Ishikawa (cell line): ENCODE results near the gene BTBD8.

ENCODE experiments used
- CEBPB ChIP-seq: IDR thresholded peaks from 2 replicates; pipeline ENCODE4 v1.6.1; 2012
- CREB1 ChIP-seq: IDR thresholded peaks from 2 replicates; pipeline ENCODE4 v1.6.1; 2012; ENCODE audit warnings: low read depth
- EGR1 ChIP-seq: IDR thresholded peaks from 2 replicates; pipeline ENCODE4 v1.6.1; 2012
- EP300 ChIP-seq: IDR thresholded peaks from 2 replicates; pipeline ENCODE4 v1.6.1; 2012; ENCODE audit warnings: borderline replicate concordance
- MAX ChIP-seq: IDR thresholded peaks from 2 replicates; pipeline ENCODE4 v1.6.1; 2012
- NFIC ChIP-seq: IDR thresholded peaks from 2 replicates; pipeline ENCODE4 v1.6.1; 2012
- TAF1 ChIP-seq: IDR thresholded peaks from 2 replicates; pipeline ENCODE4 v1.6.1; 2012; ENCODE audit warnings: low read depth, mild to moderate bottlenecking
- TCF12 ChIP-seq: IDR thresholded peaks from 2 replicates; pipeline ENCODE4 v1.6.1; 2012; ENCODE audit warnings: low read depth
- TEAD4 ChIP-seq: IDR thresholded peaks from 2 replicates; pipeline ENCODE4 v1.6.1; 2012
- YY1 ChIP-seq: IDR thresholded peaks from 2 replicates; pipeline ENCODE4 v1.6.1; 2012; ENCODE audit warnings: low read depth
- TF ChIP-seq, protein P1 (sequence below): IDR thresholded peaks from 2 replicates; pipeline ENCODE4 v1.6.1; 2012; ENCODE audit warnings: low read depth, mild to moderate bottlenecking
- TF ChIP-seq, protein P2 (sequence below): IDR thresholded peaks from 2 replicates; pipeline ENCODE4 v1.6.1; 2012

GRCh38 chr1:92084651-92085050 lies 4.5 kb downstream of the BTBD8 start:
- TF ChIP-seq CEBPB = no peak
- no peak for TF ChIP-seq EP300
- TF ChIP-seq, protein P1, sequence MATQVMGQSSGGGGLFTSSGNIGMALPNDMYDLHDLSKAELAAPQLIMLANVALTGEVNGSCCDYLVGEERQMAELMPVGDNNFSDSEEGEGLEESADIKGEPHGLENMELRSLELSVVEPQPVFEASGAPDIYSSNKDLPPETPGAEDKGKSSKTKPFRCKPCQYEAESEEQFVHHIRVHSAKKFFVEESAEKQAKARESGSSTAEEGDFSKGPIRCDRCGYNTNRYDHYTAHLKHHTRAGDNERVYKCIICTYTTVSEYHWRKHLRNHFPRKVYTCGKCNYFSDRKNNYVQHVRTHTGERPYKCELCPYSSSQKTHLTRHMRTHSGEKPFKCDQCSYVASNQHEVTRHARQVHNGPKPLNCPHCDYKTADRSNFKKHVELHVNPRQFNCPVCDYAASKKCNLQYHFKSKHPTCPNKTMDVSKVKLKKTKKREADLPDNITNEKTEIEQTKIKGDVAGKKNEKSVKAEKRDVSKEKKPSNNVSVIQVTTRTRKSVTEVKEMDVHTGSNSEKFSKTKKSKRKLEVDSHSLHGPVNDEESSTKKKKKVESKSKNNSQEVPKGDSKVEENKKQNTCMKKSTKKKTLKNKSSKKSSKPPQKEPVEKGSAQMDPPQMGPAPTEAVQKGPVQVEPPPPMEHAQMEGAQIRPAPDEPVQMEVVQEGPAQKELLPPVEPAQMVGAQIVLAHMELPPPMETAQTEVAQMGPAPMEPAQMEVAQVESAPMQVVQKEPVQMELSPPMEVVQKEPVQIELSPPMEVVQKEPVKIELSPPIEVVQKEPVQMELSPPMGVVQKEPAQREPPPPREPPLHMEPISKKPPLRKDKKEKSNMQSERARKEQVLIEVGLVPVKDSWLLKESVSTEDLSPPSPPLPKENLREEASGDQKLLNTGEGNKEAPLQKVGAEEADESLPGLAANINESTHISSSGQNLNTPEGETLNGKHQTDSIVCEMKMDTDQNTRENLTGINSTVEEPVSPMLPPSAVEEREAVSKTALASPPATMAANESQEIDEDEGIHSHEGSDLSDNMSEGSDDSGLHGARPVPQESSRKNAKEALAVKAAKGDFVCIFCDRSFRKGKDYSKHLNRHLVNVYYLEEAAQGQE = no peak
- TF ChIP-seq YY1 = no peak
- no peak for TF ChIP-seq TAF1
- TF ChIP-seq, protein P2, sequence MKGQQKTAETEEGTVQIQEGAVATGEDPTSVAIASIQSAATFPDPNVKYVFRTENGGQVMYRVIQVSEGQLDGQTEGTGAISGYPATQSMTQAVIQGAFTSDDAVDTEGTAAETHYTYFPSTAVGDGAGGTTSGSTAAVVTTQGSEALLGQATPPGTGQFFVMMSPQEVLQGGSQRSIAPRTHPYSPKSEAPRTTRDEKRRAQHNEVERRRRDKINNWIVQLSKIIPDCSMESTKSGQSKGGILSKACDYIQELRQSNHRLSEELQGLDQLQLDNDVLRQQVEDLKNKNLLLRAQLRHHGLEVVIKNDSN = no peak
- TF ChIP-seq NFIC = no peak
- no peak for TF ChIP-seq MAX
- TF ChIP-seq TEAD4 = no peak
- no peak for TF ChIP-seq TCF12
- no peak for TF ChIP-seq EGR1
- TF ChIP-seq CREB1 = no peak
